Spleen (tissue), 7 donors: ENCODE measurements around the gene NOD2.

Experiments used
- CTCF ChIP-seq, 11 experiments: fragments of 200-600 bp in 7 of 11; fragments of 450-650 bp in 4 of 11; sonication (generic) in 4 of 11; IDR thresholded peaks in 8 of 11; conservative IDR thresholded peaks in 3 of 11; 1 replicate in 7 of 11; 2 replicates in 4 of 11; pipeline versions ENCODE4 v1.4.0 to v1.8.0; 2016 to 2021; ENCODE audit warnings: antibody characterized with exemption in 11 of 11, inconsistent platforms in 4 of 11, mild to moderate bottlenecking in 1 of 11
- POLR2AphosphoS5 ChIP-seq, 3 donors: sonication (generic); formaldehyde crosslinking; IDR thresholded peaks; one replicate each; pipeline ENCODE4 v1.5.1; 2017; ENCODE audit warnings: antibody characterized with exemption in 3 of 3
- donor health status: DM: no; HTN: no; CAD: no; lungs with moderate emphysema.
- donor health status: DM: no; HTN: no; CAD: no.
- donor health status: DM: no; HTN: no; CAD: no.

- TF ChIP-seq CTCF (IDR thresholded peaks at IDR 0.05 in 8 of 11, conservative IDR thresholded peaks at IDR 0.05 in 3 of 11) (no peak), POLR2AphosphoS5 (IDR thresholded peaks at IDR 0.05) (peak; percentile 74 to 76 (median 75))
Observed at GRCh38 chr16:50696575-50697420, 3.4 kb downstream of the NOD2 start.
